OCI-LY7 (cell line): ENCODE measurements around the gene PYM1. TPM values are rescaled to one million over a fixed set of nuclear protein-coding genes. Genes with fewer than 3 reads are reported as not detected.
A peak's percentile ranks its signal among the peaks of the same experiment; 100 is the strongest.

Experiments used
- BruUV-seq: library from RNA; stranded (reverse); fragments of 400-500 nt; replicated peaks from 2 replicates; lab custom pipeline; 2021; lab: Mats Ljungman, UMichigan
- CTCF ChIA-PET: fragments of 300-600 bp; sonication (Branson Sonifier 250); formaldehyde crosslinking; loops from one replicate; lab custom pipeline; 2022; ENCODE audit warnings: antibody characterized with exemption; ENCODE audit not compliant: unreplicated experiment; lab: Charles Lee
- POLR2A ChIA-PET: fragments of 300-600 bp; sonication (Branson Sonifier 250); formaldehyde crosslinking; loops from one replicate; lab custom pipeline; 2022; ENCODE audit warnings: antibody characterized with exemption; lab: Charles Lee
- DNase-seq: peaks from one replicate; pipeline ENCODE4 v3.0.0-alpha.2; 2015; ENCODE audit warnings: low spot score
- H2AFZ ChIP-seq: fragments of 200-600 bp; sonication (generic), shearing (Covaris generic); 2 replicates; pipeline ENCODE4 v1.6.1; 2014; ENCODE audit warnings: mild to moderate bottlenecking, antibody characterized with exemption, low read length, moderate library complexity
- H3K27ac ChIP-seq: fragments of 200-600 bp; sonication (generic); 2 replicates; pipeline ENCODE4 v1.5.1; 2014; ENCODE audit warnings: mixed run types, low read depth, mild to moderate bottlenecking, moderate library complexity, low read length, inconsistent platforms; ENCODE audit not compliant: poor library complexity, severe bottlenecking
- H3K36me3 ChIP-seq: fragments of 200-600 bp; sonication (generic); 2 replicates; pipeline ENCODE4 v1.6.1; 2014; ENCODE audit warnings: mild to moderate bottlenecking, antibody characterized with exemption, low read length, moderate library complexity, mixed read lengths; ENCODE audit not compliant: insufficient read depth
- H3K4me1 ChIP-seq: fragments of 200-600 bp; sonication (generic); 2 replicates; pipeline ENCODE4 v1.5.1; 2014; ENCODE audit warnings: mild to moderate bottlenecking, low read length; ENCODE audit not compliant: insufficient read depth, poor library complexity, severe bottlenecking
- H3K4me2 ChIP-seq: fragments of 200-600 bp; sonication (generic); 2 replicates; pipeline ENCODE4 v1.6.1; 2014; ENCODE audit warnings: mild to moderate bottlenecking, low read length
- H3K4me3 ChIP-seq: fragments of 200-600 bp; sonication (generic); 2 replicates; pipeline ENCODE4 v1.5.1; 2014; ENCODE audit warnings: mild to moderate bottlenecking, low read depth, low read length; ENCODE audit not compliant: poor library complexity, severe bottlenecking
- H3K79me2 ChIP-seq: fragments of 200-600 bp; sonication (generic); 2 replicates; pipeline ENCODE4 v1.6.1; 2016; ENCODE audit warnings: low read depth, mild to moderate bottlenecking, low read length, moderate library complexity, mixed read lengths; ENCODE audit not compliant: insufficient read depth
- H3K9me2 ChIP-seq: fragments of 200-600 bp; sonication (generic); 2 replicates; pipeline ENCODE4 v1.6.1; 2016; ENCODE audit warnings: mild to moderate bottlenecking, low read length, mixed read lengths; ENCODE audit not compliant: insufficient read depth
- H3K9me3 ChIP-seq: fragments of 200-600 bp; sonication (generic); 2 replicates; pipeline ENCODE4 v1.6.1; 2014; ENCODE audit warnings: mild to moderate bottlenecking, mixed run types, low read length, mixed read lengths
- H4K20me1 ChIP-seq: fragments of 200-600 bp; sonication (generic); 2 replicates; pipeline ENCODE4 v1.6.1; 2014; ENCODE audit warnings: mild to moderate bottlenecking, antibody characterized with exemption, low read length, moderate library complexity, mixed read lengths; ENCODE audit not compliant: insufficient read depth
- EZH2phosphoT487 ChIP-seq: fragments of 200-600 bp; sonication (generic); IDR thresholded peaks from 2 replicates; pipeline ENCODE4 v1.6.1; 2018; ENCODE audit warnings: low read depth, borderline replicate concordance, mild to moderate bottlenecking, mixed run types, antibody characterized with exemption, low read length, moderate library complexity, mixed read lengths
- intact Hi-C: fragments of 100-400 bp; cut with micrococcal nuclease; formaldehyde crosslinking; loops from one replicate; pipeline ENCODE4 v1.10.0; 2022; ENCODE audit not compliant: unreplicated experiment
- total RNA-seq, 2 experiments: library from RNA; depleted of rRNA in 1 of 2; stranded (reverse); fragments of >200 nt in 1 of 2; shearing (Covaris generic) in 1 of 2; gene quantifications; 2 replicates each; pipeline ENCODE4 v1.2.3, GENCODE V29; 2014 to 2022
- TF ChIP-seq, protein P1 (sequence below): fragments of 200-600 bp; sonication (generic); conservative IDR thresholded peaks from 2 replicates; pipeline ENCODE4 v1.5.1; 2014; ENCODE audit warnings: mild to moderate bottlenecking, antibody characterized with exemption, low read length, moderate library complexity, mixed read lengths

Gene PYM1
- total RNA-seq, 2 experiments from 2014 or later: 82.7 to 88.5 TPM

DNA sequence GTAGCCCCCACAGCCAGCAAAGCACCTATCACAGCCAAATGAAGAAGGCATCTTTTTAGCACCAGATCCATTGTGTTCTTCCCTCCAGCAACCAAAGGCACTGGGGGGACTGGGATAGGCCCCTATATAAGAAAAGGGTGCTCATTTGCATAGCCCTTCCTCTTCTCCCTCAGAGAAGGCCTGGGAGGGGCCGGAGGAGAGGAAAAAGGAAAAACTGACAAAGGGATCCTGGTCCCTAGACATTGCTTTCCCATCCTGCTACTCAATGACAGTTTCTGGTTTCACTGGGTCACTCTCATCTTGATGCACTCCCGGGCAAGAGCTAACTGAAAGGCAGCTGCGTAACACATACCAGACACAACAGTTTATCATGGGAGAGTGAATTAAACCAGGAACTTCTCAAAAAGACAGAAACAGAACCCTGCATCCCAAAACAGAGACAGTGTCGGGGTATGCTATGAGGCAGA lies 38.3 kb upstream of the PYM1 start, which contains the start of gene PMEL:
TSS of gene PMEL (minus strand) at position 102 of the 467 bp plus-strand sequence. CDS start at position 71, 31 bp downstream.
- peaks cover 15% of the 10 kb centered on the region; the same call in 1 of the 2 replicates for H3K79me2 ChIP-seq
- peak within 1 kb of the TSS; percentile 91 for H3K4me3 ChIP-seq
- H3K9me2 ChIP-seq: no peaks in the 10 kb centered on the region
- no peak for DNase-seq
- CTCF ChIA-PET: no interaction called here
- TF ChIP-seq, protein P1, sequence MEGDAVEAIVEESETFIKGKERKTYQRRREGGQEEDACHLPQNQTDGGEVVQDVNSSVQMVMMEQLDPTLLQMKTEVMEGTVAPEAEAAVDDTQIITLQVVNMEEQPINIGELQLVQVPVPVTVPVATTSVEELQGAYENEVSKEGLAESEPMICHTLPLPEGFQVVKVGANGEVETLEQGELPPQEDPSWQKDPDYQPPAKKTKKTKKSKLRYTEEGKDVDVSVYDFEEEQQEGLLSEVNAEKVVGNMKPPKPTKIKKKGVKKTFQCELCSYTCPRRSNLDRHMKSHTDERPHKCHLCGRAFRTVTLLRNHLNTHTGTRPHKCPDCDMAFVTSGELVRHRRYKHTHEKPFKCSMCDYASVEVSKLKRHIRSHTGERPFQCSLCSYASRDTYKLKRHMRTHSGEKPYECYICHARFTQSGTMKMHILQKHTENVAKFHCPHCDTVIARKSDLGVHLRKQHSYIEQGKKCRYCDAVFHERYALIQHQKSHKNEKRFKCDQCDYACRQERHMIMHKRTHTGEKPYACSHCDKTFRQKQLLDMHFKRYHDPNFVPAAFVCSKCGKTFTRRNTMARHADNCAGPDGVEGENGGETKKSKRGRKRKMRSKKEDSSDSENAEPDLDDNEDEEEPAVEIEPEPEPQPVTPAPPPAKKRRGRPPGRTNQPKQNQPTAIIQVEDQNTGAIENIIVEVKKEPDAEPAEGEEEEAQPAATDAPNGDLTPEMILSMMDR: no peak
- no peak for TF ChIP-seq EZH2phosphoT487
- H4K20me1 ChIP-seq: 0 out of 2 replicates have a peak, but pooled peaks cover 6% of the 10 kb centered on the region
- BruUV-seq: no TSS peak
- H3K36me3 ChIP-seq: peaks cover 24% of the 10 kb centered on the region
- peak within 1 kb of the TSS; percentile 96 for H3K4me2 ChIP-seq
- H2AFZ ChIP-seq: peak within 1 kb of the TSS; percentile 91
- POLR2A ChIA-PET: interaction anchor here (0.5 kb wide), 1 partner anchor 86 kb away, joined by 4 read pairs; no protein-coding TSS in a partner anchor
- H3K4me1 ChIP-seq: peaks cover 28% of the 10 kb centered on the region
- peak within 1 kb of the TSS; percentile 37 for H3K27ac ChIP-seq
- intact Hi-C loops: loop anchor here (2.0 kb wide), 1 partner anchor 33 kb away; no protein-coding TSS in a partner anchor
- H3K9me3 ChIP-seq: no peaks in the 10 kb centered on the region

DNA sequence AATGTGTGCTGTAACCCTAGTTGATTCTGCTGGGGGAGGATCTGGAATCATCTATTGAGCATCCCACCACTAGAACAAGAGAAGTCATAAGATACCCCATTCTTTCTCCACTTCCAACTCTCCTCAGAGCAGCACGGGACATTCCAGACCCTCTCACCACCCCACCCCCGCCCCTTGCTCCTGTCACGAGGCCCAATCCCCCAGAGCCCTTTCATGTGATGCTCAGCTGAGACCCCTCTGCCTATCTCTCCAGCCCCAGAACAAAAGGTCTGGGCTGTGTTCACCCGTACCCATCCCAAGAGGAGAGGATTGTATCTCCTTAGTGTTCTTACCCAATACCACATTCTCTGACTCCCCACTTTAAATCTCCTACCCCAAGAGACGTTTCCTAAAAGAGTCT lies 37.5 kb upstream of the PYM1 start:
- DNase-seq: no peak
- intact Hi-C loops: no loop called here
- H3K27ac ChIP-seq: no peak overlapping the region
- CTCF ChIA-PET: no interaction called here
- 0 out of 2 replicates have a peak, but pooled peaks cover 6% of the 10 kb centered on the region for H4K20me1 ChIP-seq
- POLR2A ChIA-PET: no interaction called here
- no peak overlapping the region for H3K4me3 ChIP-seq
- H2AFZ ChIP-seq: peak overlapping the region; percentile 91; the same call in 1 of the 2 replicates
- peaks cover 28% of the 10 kb centered on the region for H3K4me1 ChIP-seq
- no peak overlapping the region for H3K4me2 ChIP-seq
- TF ChIP-seq EZH2phosphoT487: no peak
- TF ChIP-seq, protein P1: no peak
- no peaks in the 10 kb centered on the region for H3K9me2 ChIP-seq
- no TSS peak for BruUV-seq
- H3K9me3 ChIP-seq: no peaks in the 10 kb centered on the region
- peaks cover 15% of the 10 kb centered on the region; the same call in 1 of the 2 replicates for H3K79me2 ChIP-seq
- H3K36me3 ChIP-seq: peaks cover 22% of the 10 kb centered on the region

DNA sequence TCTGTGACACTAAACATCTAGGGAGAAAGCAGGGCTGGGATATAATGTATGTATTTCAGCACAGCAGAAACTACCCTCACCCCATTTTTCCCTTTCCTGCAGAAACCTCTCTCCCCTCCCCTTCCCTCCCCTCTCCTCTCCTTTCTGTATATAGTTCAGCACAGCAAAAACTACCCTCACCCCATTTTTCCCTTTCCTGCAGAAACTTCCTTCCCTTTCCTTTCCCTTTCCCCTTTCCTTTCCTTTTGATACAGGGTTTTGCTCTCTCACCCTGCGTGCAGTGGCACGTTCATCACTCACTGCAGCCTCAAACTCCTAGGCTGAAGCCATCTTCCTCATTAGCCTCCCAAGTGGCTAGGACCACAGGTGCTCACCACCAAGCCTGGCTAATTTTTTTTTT lies 36.1 kb upstream of the PYM1 start:
- ChIA-PET POLR2A (no interaction called here), CTCF (no interaction called here)
- Histone ChIP-seq H3K4me1 (peaks cover 26% of the 10 kb centered on the region), H3K36me3 (peaks cover 10% of the 10 kb centered on the region), H2AFZ (no peak overlapping the region), H3K4me2 (no peak overlapping the region), H3K27ac (no peak overlapping the region), H3K4me3 (no peak overlapping the region), H4K20me1 (0 out of 2 replicates have a peak, but pooled peaks cover 6% of the 10 kb centered on the region), H3K9me2 (no peaks in the 10 kb centered on the region), H3K9me3 (no peaks in the 10 kb centered on the region), H3K79me2 (peaks cover 15% of the 10 kb centered on the region; the same call in 1 of the 2 replicates)
- intact Hi-C loops: no loop called here
- no TSS peak for BruUV-seq
- DNase-seq: no peak
- TF ChIP-seq, protein P1: no peak
- TF ChIP-seq EZH2phosphoT487: no peak
